Glomerular visceral epithelial cell (primary cell): ENCODE data around the gene RNF166.

Experiments
- DNase-seq: peaks from one replicate; pipeline ENCODE4 v3.0.0-alpha.2; 2016; ENCODE audit errors: extremely low spot score

The RNF166 gene

GRCh38 chr16:88652762-88653063, 53.5 kb downstream of the RNF166 start:
- no peak for DNase-seq

DNA sequence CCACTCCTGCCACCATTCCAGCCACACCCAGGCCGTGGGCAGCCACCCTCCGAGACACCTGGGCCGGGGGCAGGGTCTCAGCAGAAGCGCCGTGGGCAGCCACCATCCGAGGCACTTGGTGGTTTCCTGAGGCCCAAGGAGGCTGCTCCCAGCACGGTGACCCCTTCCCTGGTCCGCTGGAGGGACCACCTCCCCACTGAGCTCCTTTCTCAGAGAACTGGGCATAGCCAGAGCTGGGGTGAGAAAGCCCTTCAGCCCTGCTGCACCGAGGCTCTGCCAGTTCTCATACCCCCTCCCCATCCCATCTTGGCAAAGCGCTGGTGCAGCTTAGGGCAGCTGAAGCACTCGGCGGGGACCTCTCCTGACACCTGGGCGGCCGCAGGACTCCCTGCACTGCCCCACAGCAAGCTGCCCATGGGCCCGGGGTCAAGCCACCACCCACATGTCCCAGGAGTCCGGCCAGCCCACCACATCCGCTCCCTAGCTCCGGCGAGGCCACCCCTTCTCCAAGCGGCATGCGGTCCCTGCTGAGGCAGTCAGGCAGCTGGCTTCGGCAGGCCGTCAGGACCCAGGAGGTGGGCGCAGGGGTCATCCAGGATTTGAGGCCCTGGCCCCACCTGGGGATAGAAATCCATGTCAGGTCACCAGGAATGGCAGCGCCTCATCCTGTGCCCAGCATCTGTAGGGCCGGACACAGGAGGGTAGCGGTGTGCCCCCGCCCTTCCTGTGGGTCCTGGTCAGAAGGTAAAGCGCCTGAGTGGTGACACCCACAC, 54.0 kb downstream of the RNF166 start:
- no peak for DNase-seq

DNA sequence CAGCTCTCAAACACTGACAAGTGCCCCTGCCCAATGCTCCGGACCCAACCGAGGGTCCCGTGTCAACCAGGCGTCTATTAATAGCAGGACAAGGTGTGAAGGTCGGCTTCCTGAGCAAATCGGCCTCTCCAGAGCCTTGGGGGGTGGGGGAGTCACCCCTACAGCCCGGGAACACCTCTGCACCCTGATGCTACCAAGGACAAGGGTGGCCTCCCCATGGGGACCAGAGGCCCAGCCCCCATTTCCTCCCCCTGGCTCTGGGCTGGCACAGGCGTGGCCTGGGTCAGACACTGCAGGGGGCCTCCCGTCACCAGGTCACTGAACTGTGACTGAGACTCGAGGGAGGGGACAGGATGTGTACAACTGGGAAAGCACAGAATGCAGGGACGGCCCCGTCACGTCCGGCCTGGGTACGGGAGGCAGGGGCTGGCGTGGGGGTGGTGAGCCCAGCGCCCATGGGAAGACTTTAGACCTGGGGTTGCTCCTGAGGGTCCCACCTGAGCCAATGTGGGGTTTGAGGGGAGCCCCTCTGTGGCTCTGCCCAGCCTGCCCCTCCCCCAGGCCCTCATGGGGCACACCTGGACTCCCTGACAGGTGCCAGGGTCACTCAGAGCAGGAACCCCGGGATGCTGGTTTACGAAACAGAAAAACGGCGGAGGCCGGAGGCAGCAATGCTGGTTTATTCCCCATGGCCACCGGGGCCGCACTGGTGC, 54.8 kb downstream of the RNF166 start:
- DNase-seq: peak; percentile 87

DNA sequence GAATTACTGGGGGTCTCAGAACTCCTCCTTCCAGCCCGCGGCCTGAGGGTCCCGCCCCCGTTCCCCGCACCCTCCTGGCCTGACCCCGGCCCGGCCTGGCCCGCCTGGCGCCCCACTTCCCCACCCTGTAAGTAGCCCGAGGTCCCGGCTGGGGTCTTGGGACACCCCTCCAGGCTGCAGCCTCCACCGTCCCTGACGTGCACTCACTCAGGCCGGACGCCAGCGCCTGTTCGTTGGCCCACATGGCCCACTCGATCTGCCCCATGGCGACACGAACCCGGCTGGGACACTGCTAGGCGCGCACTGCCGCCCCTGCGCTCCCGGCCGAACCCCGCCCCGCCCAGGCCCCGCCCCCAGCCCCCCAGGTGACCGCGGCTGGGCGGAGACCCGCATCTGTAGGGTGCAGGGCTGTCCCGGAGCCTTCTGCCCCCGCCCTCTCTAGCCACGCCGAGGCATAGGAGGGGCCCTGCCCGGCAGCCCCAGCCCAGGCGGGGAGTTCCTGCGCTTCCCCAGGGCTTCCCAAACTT, 55.4 kb downstream of the RNF166 start, which contains the start of gene CYBA:
TSS of gene CYBA (minus strand) at position 305 of the 527 bp plus-strand sequence. CDS start at position 265, 40 bp downstream.
- DNase-seq: peak; percentile 87

DNA sequence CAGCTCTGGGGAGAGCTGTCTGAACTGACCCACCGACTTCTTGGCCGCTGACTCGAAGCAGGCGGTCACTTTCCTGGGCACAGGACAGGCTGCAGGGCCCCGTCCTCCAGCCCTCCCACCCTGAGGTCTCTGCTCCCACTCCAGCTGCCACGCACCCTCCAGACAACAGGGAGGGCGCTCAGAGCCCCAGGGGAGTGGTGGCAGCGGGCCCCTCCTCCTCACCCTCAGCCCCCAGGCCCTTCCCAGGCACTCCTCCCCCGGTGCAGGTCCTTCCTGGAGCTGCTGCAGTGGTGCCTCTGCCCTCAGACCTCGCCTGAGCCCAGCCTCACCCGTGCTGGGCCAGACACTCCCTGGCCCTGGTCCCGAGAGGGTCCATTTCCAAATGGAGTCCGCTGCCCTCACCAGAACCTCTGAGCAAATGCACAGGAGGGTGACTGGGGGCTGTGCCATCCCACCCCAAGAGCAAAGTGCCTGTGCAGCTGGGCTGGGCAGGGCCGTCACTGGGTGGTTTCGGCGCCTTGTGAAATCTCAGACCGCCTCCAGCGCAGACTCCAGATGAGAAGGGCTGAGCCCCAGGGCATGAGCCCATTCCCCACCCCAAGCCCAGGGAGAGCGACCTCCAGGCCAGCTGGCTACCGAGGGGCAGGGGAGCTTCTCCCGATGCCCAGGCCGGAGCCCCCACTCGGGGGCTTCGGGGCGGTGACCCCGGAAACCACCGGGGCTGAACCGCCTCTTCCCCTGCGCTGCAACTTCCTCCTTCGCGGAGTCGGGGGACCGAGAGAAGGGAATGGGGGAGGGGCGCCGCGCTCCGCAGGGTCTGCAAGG, 56.1 kb downstream of the RNF166 start:
- DNase-seq: no peak

DNA sequence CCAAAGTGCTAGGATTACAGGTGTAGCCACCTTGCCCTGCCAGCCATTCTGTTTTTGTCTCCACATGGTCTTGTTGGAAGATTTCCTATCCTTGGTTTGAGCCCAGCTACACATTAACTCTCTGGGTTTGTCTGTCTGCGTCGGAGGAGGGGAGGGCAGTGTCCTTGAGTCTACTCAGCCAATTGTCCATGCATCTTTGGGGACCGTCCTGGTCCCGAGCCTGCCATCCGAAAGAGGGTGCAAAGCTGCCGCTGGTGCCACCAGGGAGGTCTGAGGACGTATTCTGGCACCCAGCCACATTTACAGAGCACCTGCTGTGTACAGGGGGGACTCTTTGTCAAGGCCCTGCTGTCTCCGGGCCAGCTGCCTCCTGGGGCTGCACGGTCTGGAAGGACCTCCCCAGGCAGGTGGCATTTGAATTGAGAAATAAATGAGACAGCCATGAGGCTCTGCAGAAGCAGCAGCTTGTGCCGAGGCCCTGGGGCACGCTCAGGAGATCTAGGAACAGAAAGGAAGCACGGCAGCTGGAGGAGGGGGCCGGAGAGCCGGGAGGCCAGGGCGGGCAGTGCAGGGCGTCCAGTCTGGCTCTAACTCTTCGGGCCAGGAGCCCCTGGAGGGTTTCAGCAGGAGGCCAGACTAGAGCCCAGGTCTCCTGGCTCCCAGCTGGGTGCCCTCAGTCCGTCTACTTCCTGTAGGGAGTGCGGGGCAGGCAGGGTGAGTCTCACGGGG, 56.8 kb downstream of the RNF166 start:
- DNase-seq: no peak

DNA sequence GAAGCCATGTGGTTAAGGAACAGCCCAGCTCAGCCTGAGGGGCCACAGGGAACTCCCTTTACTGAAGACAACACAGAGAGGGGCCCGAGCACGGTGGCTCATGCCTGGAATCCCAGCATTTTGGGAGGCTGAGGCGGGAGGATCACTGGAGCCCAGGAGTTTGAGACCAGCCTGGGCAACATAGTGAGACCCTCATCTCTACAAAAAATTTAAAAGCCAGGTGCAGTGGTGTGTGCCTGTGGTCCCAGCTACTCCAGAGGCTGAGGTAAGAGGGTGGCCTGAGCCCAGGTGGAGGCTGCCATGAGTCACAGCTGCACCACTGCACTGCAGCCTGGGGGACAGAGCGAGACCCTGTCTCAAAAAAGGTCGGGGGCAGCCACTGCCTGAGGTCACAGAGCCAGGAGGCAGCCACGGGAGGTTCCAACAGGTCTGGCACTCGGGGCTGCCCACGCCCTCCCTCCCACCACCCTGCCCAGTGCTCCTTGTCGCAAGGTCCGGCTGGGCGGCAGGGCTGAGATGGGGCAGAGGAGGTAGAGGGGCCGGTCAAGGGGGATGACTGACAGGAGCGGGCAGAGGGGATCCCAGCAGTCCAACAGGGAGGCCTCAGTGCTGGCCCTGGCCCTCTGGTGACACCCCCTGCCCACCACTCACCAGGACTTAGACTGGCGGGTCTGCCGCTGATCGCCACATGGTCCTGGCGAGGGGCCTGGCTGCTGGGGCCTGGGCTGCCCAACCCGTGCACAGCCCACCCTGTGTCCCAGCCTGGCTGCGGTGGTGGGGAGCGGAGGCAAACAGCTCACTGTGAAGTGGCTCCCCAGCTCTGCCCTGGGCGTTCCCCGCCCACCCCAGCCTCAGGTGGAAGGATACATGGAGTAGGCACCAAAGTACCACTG, 58.8 kb downstream of the RNF166 start:
- no peak for DNase-seq
